KMS-11 (cell line): ENCODE results near the gene CLIC3.

Experiments used
- H2AFZ ChIP-seq: fragments of 200-600 bp; sonication (generic); 2 replicates; pipeline ENCODE4 v1.6.1; 2016; ENCODE audit warnings: antibody characterized with exemption, mixed run types, low read depth
- H3K27ac ChIP-seq: fragments of 200-600 bp; sonication (generic); 2 replicates; pipeline ENCODE4 v1.6.1; 2016; ENCODE audit warnings: mild to moderate bottlenecking, mixed run types
- H3K27me3 ChIP-seq: fragments of 200-600 bp; sonication (generic); 2 replicates; pipeline ENCODE4 v1.6.1; 2017; ENCODE audit warnings: mild to moderate bottlenecking, low read depth, mixed run types, moderate library complexity; ENCODE audit not compliant: insufficient read depth
- H3K36me3 ChIP-seq: fragments of 200-600 bp; sonication (generic); 2 replicates; pipeline ENCODE4 v1.6.1; 2017; ENCODE audit warnings: mild to moderate bottlenecking, mixed run types; ENCODE audit not compliant: insufficient read depth
- H3K4me1 ChIP-seq: fragments of 200-600 bp; sonication (generic); 2 replicates; pipeline ENCODE4 v1.6.1; 2016; ENCODE audit warnings: mild to moderate bottlenecking, low read depth, mixed run types; ENCODE audit not compliant: poor library complexity, severe bottlenecking
- H3K4me2 ChIP-seq: fragments of 200-600 bp; sonication (generic); 2 replicates; pipeline ENCODE4 v1.7.0; 2016; ENCODE audit warnings: mild to moderate bottlenecking, mixed run types
- H3K4me3 ChIP-seq: fragments of 200-600 bp; sonication (generic); IDR thresholded peaks from 2 replicates; pipeline ENCODE4 v1.6.1; 2017; ENCODE audit warnings: low read depth, low read length, mixed read lengths; ENCODE audit not compliant: insufficient read depth
- H3K79me2 ChIP-seq: fragments of 200-600 bp; sonication (generic); 2 replicates; pipeline ENCODE4 v1.6.1; 2016; ENCODE audit warnings: low read depth, mixed run types; ENCODE audit not compliant: insufficient read depth
- H3K9ac ChIP-seq: fragments of 200-600 bp; sonication (generic); 2 replicates; pipeline ENCODE4 v1.6.1; 2016; ENCODE audit warnings: mild to moderate bottlenecking, mixed run types
- H4K20me1 ChIP-seq: fragments of 200-600 bp; sonication (generic); 2 replicates; pipeline ENCODE4 v1.6.1; 2016; ENCODE audit warnings: mild to moderate bottlenecking, mixed run types; ENCODE audit not compliant: insufficient read depth
- CTCF ChIP-seq: fragments of 200-600 bp; sonication (generic); conservative IDR thresholded peaks from 2 replicates; pipeline ENCODE4 v1.6.1; 2017; ENCODE audit warnings: low read depth, mild to moderate bottlenecking, antibody characterized with exemption, low read length, moderate library complexity, mixed read lengths

The CLIC3 gene

GRCh38 chr9:136983167-136983566 lies 13.2 kb downstream of the CLIC3 start:
- H2AFZ ChIP-seq, result no peak overlapping the region
- no peak overlapping the region for H3K9ac ChIP-seq
- H3K79me2 ChIP-seq, result no peaks in the 10 kb centered on the region
- H3K4me3 ChIP-seq, result no peak overlapping the region
- TF ChIP-seq CTCF, result no peak
- no peak overlapping the region for H3K4me2 ChIP-seq
- no peaks in the 10 kb centered on the region for H3K36me3 ChIP-seq
- no peaks in the 10 kb centered on the region for H3K4me1 ChIP-seq
- no peak overlapping the region for H3K27ac ChIP-seq
- H4K20me1 ChIP-seq, result no peaks in the 10 kb centered on the region
- H3K27me3 ChIP-seq, result peaks cover 65% of the 10 kb centered on the region

GRCh38 chr9:136982232-136983051 lies 13.9 kb downstream of the CLIC3 start, which contains the start of gene LCNL1:
TSS of gene LCNL1 (plus strand) at chr9:136982993. CDS start at chr9:136983587, 594 bp downstream.
- no peaks in the 10 kb centered on the region for H3K36me3 ChIP-seq
- no peak within 1 kb of the TSS for H3K27ac ChIP-seq
- no peaks in the 10 kb centered on the region for H4K20me1 ChIP-seq
- H3K27me3 ChIP-seq, result peaks cover 57% of the 10 kb centered on the region
- no peaks in the 10 kb centered on the region for H3K79me2 ChIP-seq
- no peak within 1 kb of the TSS for H3K9ac ChIP-seq
- TF ChIP-seq CTCF, result no peak
- H3K4me2 ChIP-seq, result no peak within 1 kb of the TSS
- H2AFZ ChIP-seq, result no peak within 1 kb of the TSS
- no peak within 1 kb of the TSS for H3K4me3 ChIP-seq
- no peaks in the 10 kb centered on the region for H3K4me1 ChIP-seq

- Histone ChIP-seq H3K4me2 (no peak overlapping the region), H4K20me1 (no peaks in the 10 kb centered on the region), H3K27ac (no peak overlapping the region), H3K36me3 (no peaks in the 10 kb centered on the region), H3K27me3 (peaks cover 50% of the 10 kb centered on the region), H3K4me3 (no peak overlapping the region), H2AFZ (no peak overlapping the region), H3K79me2 (no peaks in the 10 kb centered on the region), H3K4me1 (no peaks in the 10 kb centered on the region), H3K9ac (no peak overlapping the region)
- no peak for TF ChIP-seq CTCF
These were observed 14.7 kb downstream of the CLIC3 start for GRCh38 chr9:136981588-136982231.

- Histone ChIP-seq H3K4me2 (no peak overlapping the region), H3K36me3 (no peaks in the 10 kb centered on the region), H4K20me1 (no peaks in the 10 kb centered on the region), H3K79me2 (no peaks in the 10 kb centered on the region), H3K27me3 (peaks cover 42% of the 10 kb centered on the region), H3K27ac (no peak overlapping the region), H3K4me3 (no peak overlapping the region), H3K4me1 (no peaks in the 10 kb centered on the region), H2AFZ (no peak overlapping the region), H3K9ac (no peak overlapping the region)
- no peak for TF ChIP-seq CTCF
These were observed 15.5 kb downstream of the CLIC3 start for GRCh38 chr9:136980669-136981478.
